ENCODE results near the gene TBL3. TPM values are rescaled to one million over a fixed set of nuclear protein-coding genes. Genes with fewer than 3 reads are reported as not detected.

TBL3 gene
- total RNA-seq, 1 donor from 2014 or later = 30.8 TPM

DNA sequence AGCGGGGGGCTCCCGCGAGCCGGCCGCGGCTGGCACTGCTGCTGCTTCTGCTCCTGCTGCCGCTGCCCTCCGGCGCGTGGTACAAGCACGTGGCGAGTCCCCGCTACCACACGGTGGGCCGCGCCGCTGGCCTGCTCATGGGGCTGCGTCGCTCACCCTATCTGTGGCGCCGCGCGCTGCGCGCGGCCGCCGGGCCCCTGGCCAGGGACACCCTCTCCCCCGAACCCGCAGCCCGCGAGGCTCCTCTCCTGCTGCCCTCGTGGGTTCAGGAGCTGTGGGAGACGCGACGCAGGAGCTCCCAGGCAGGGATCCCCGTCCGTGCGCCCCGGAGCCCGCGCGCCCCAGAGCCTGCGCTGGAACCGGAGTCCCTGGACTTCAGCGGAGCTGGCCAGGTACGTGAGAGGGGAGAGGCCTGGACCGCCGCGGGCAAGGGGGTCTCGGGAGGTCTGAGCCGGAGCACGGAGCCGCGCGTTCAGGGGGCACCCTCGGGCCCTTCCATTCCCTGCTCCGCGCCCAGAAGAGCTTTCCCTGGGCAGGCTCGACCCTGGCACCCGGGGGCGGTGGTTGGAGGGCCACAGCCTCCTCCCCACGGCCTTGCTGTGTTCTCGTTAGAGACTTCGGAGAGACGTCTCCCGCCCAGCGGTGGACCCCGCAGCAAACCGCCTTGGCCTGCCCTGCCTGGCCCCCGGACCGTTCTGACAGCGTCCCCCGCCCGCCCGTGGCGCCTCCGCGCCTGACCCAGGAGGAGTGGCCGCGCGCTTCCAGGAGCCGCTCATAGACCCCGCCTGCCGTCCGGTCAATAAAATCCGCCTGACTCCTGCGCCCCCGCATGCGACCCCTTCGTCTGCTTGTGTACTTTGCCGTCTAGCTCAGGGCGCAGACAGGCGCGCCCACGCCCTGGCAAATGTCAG lies 48.3 kb downstream of the TBL3 start:
- H3K4me3 Mint-ChIP-seq (ENCODE audit: low read depth) = peak overlapping the region; percentile 53
- no peaks in the 10 kb centered on the region for H3K9me3 Mint-ChIP-seq (ENCODE audit: low read depth)
- no peaks in the 10 kb centered on the region for H3K36me3 Mint-ChIP-seq (ENCODE audit: insufficient read depth)
- H3K4me1 Mint-ChIP-seq (ENCODE audit: low read depth) = peaks cover 4% of the 10 kb centered on the region
- H3K27ac Mint-ChIP-seq = no peak overlapping the region
- DNase-seq (ENCODE audit: low spot score, unreplicated experiment) = peak; percentile 49
- no peak for TF ChIP-seq CTCF (IDR thresholded peaks at IDR 0.05; ENCODE audit: unreplicated experiment)
- peaks cover 39% of the 10 kb centered on the region for H3K27me3 Mint-ChIP-seq

DNA sequence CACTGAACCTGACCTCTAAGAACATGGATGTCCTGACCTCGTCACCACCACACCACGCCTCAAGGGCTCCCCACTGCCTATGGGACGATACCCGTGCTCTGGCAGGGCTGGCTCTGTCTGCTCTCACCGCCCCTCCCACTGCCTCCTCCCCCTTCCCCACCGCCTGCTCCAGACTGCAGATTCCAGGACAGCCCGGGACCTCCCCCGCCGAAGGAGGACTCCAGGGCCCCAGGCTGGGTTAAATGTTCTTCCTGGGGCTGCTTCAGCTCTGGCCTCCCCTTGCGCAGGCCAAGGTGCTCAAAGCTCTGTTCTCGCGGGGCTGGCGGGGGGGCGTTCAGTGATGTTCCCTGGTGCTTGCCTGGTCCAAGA lies 50.9 kb downstream of the TBL3 start:
- peak overlapping the region; percentile 50 for H3K4me3 Mint-ChIP-seq (ENCODE audit: low read depth)
- peaks cover 5% of the 10 kb centered on the region for H3K4me1 Mint-ChIP-seq (ENCODE audit: low read depth)
- no peak for TF ChIP-seq CTCF (IDR thresholded peaks at IDR 0.05; ENCODE audit: unreplicated experiment)
- H3K27ac Mint-ChIP-seq = no peak overlapping the region
- H3K27me3 Mint-ChIP-seq = peaks cover 41% of the 10 kb centered on the region
- H3K36me3 Mint-ChIP-seq (ENCODE audit: insufficient read depth) = no peaks in the 10 kb centered on the region
- H3K9me3 Mint-ChIP-seq (ENCODE audit: low read depth) = no peaks in the 10 kb centered on the region
- no peak for DNase-seq (ENCODE audit: low spot score, unreplicated experiment)

DNA sequence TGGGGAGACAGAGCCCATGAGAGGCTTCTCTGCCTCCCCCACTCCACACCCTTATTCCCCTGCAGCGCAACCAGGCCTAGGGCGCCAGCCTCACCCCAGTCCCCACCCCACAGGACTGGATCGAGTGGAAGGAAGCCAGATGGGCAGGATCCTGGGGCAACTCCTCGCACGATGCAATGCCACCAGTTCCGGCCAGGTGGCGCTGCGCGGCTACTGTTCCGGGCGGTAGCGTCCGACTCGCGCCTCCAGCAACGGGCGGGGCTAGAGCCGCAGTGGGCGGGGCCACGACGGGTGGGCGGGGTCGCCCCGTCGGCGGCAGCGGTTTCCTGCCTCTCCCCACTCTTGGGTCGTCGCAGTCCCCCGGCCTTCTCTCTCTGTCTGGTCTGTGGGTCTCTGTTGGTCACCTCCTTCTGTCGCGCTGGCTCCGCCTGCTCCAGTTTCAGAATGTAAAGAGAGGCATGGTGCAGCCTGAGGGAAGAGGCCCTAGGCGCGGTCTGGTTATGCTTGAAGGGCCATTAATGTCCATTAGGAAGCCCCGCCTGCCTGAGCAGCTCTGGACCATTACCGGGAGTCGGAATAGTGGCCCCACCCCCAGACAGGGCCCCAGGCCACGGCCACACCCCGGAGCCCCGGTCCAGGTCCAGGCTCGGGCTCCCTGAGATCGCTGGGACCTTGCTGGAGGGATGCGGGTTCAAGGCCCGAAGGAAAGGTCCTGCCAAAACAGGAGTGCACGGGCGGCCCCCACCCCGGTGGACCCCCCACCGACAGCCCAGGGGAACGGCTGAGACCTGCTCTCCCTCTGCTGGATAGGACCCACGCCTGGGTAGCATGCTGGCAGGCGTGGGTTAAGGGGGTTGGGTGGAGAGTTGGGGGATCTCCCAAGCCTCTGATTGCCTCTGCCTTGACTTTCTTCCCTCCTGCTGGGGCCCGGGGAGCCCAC lies 51.5 kb downstream of the TBL3 start:
- TF ChIP-seq CTCF (IDR thresholded peaks at IDR 0.05; ENCODE audit: unreplicated experiment) = peak; percentile 94
- no peaks in the 10 kb centered on the region for H3K36me3 Mint-ChIP-seq (ENCODE audit: insufficient read depth)
- peak overlapping the region; percentile 65 for H3K27ac Mint-ChIP-seq
- peak overlapping the region; percentile 50 for H3K4me3 Mint-ChIP-seq (ENCODE audit: low read depth)
- H3K9me3 Mint-ChIP-seq (ENCODE audit: low read depth) = no peaks in the 10 kb centered on the region
- H3K27me3 Mint-ChIP-seq = peaks cover 42% of the 10 kb centered on the region
- DNase-seq (ENCODE audit: low spot score, unreplicated experiment) = peak; percentile 97
- peaks cover 5% of the 10 kb centered on the region for H3K4me1 Mint-ChIP-seq (ENCODE audit: low read depth)

DNA sequence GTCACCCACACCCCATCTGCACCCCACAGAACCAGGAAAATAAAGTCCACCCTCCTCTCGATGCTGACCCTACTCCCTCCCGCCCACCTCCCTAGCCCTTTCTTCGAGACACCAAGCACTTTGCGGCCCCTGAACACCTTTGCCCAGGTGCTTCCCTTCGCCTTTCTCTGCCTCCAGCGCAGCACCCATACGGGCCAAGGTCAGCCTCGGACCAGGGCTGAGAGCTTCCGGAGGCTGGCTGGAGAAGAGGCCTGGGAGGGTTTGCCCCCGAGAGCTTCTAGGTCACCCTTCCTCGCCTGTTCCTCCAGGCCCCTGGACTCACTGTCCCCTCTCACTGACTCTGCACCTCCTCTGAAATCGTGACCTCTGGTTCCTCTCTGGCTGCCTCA lies 52.2 kb downstream of the TBL3 start:
- Mint-ChIP-seq H3K36me3 (ENCODE audit: insufficient read depth) (no peaks in the 10 kb centered on the region), H3K4me3 (ENCODE audit: low read depth) (no peak overlapping the region), H3K27me3 (peaks cover 38% of the 10 kb centered on the region), H3K9me3 (ENCODE audit: low read depth) (no peaks in the 10 kb centered on the region), H3K27ac (no peak overlapping the region), H3K4me1 (ENCODE audit: low read depth) (peaks cover 5% of the 10 kb centered on the region)
- TF ChIP-seq CTCF (IDR thresholded peaks at IDR 0.05; ENCODE audit: unreplicated experiment) = no peak
- DNase-seq (ENCODE audit: low spot score, unreplicated experiment) = no peak

DNA sequence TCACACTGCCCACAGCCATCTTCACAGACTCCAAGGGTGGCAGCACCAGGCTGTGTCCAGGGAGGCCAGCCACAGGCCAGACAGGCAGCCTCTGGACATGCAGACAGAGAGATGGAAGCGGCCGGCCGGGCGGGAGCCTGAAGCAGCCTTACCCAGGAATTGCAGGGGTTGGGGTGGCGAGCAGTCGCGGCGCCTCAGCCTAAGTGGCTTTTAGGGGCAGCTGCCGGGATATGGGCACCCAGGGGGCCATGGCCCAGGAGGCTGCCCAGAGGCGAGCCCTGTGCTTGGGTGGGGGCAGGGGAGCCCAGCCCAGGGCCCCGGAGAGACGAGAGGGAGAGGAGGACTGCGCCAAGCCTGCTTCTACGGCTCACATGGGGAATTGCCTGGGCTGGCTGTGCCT lies 53.4 kb downstream of the TBL3 start:
- H3K9me3 Mint-ChIP-seq (ENCODE audit: low read depth) = no peaks in the 10 kb centered on the region
- peaks cover 34% of the 10 kb centered on the region for H3K27me3 Mint-ChIP-seq
- DNase-seq (ENCODE audit: low spot score, unreplicated experiment) = no peak
- H3K36me3 Mint-ChIP-seq (ENCODE audit: insufficient read depth) = no peaks in the 10 kb centered on the region
- TF ChIP-seq CTCF (IDR thresholded peaks at IDR 0.05; ENCODE audit: unreplicated experiment) = no peak
- H3K4me1 Mint-ChIP-seq (ENCODE audit: low read depth) = peaks cover 5% of the 10 kb centered on the region
- H3K27ac Mint-ChIP-seq = no peak overlapping the region
- no peak overlapping the region for H3K4me3 Mint-ChIP-seq (ENCODE audit: low read depth)

Data from progenitor cell of endocrine pancreas (in vitro differentiated cells).